Renal cortical epithelial cell (primary cell): ENCODE results near the gene PDE8A. TPM values are rescaled to one million over a fixed set of nuclear protein-coding genes. Genes with fewer than 3 reads are reported as not detected.
"Not testable (repeated sequence)": the region's sequence is repeated elsewhere in the genome, so short reads cannot be mapped to it uniquely, and the experiment has no call there.

Experiments
- DNase-seq: peaks from one replicate; pipeline ENCODE4 v3.0.0-alpha.2; 2011; ENCODE audit warnings: low read depth
- total RNA-seq: library from RNA; depleted of rRNA; stranded (reverse); fragments of >200 nt; gene quantifications from 2 replicates; pipeline ENCODE4 v1.2.3, GENCODE V29; 2014

The PDE8A gene
- total RNA-seq, 1 donor from 2014 or later: 36.7 TPM

DNA sequence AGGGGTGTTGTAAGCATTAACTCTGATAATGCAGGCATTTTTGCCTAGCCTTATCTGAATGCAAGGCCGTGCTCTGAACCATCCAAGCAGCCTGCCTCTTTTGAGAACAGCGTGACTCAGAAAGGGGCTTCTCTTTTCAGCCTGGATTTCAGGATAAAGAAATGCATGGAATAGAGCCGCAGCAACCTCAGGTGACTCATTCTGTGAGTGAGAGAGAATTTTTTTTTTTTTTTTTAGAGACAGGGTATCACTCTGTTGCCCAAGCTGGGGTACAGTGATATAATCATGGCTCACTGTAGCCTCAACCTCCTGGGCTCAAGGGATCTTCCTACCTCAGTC, 20.6 kb upstream of the PDE8A start:
- peak; percentile 33 for DNase-seq

DNA sequence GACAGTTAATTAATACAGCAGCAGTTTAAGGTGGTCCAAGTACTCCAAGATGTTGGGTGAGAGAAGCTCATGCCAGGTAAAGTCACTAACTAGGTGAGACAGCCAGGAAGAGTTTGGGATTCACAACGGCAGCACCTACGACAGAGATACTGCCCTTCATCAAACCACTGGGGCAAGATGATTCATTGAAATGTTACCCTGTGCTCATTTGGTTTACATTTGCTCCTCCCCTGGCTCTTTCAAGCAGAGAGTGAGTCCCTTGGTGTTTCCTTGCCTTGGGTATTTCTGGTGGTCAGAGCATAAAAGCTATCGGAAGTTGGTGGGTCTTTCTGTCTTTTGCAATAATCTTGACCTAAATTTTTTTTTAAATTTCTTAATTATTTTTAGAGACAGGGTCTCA, 19.9 kb upstream of the PDE8A start:
- DNase-seq: no peak

DNA sequence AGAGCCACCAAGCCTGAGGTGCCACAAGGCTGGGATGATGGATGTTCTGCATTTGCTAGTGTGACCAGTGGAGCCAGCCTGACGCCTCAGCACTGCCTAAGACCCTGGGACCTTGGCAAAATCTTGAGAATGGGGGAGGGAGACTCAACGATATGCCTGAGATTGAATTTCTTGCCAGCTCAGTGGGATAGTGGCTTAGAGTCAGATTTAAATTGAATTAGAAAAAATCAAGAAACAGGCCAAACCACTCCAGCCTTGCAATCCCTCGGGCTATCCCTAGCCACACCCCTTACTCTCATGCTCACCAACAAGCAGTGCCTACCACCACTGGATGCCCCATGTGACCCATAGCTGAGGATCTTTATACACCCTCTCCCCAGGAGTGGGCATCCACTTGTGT, 18.7 kb upstream of the PDE8A start:
- DNase-seq: no peak

DNA sequence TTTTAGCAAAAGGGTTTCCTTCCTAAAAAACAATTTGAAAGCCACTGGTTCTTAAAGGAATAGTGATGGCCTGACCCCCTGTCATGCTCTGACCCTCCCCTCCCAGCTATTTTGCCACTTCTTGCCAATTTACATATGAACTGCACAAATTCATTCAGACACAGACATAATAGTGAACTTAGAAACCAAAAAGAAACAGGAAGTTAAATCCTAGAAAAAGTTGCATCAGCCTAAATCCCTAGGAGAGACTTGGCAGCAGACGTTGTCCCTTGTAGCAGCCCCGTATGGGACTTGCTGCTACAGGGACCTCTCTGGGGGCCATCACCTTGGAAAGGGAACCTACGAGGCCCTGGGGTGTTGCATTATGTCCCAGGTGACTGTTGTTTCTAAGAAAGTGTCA, 14.3 kb upstream of the PDE8A start:
- no peak for DNase-seq

DNA sequence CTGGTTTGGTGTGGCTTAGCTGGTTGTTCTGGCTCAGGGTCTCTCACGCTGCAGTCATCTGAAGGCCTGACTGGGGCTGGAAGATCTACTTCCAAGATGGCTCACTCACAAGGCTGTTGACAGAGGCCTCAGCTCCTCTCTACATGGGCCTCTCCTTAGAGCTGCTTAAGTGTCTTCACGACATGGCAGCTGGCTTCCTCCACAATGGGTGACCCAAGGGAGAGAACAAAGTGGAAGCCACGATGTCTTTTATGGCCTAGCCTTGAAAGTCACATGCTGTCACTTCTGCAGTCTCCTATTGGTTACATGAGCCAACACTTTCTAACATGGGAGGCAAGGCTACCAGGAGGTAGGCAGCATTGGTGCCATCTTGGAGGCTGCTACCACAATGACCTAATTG, 13.4 kb upstream of the PDE8A start:
- no peak for DNase-seq

DNA sequence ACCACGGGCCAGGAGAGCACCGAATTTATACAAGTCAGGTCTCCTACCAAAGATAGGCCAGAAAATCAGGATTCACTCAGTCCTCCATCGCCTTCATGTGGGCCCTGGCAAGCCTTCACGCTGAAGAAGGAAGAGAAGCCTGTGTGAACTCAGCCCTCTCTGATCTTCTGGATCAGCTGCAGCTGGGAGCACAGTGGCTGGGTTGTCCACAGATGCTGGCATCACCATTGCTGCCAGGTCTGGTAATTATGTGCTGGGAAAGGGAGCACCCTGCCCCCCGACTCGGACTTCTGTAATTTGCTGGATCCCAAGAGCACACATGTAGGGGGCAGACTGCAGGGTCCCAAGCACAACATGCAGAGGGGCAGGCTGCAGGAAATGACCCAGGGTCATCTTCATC, 12.4 kb upstream of the PDE8A start:
- no peak for DNase-seq

DNA sequence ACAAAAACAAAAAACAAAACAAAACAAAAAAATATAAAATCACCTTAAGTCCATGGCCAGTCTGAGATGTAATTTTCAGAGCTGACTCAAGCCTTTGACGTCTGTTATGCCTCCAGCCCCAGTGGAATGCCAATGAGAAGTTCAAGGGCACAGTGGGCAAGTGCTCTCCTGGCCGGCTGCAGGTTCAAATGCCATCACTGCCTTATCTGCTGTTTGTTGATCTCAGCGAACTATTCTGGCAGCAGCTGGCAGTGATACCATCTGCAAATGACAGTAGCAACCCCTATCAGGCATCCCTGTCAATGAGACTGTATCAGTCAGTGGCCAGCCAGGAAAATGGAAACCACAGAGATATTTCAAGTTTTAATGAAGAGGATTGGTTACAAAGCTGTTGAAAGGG, 10.8 kb upstream of the PDE8A start:
- DNase-seq: no peak

DNA sequence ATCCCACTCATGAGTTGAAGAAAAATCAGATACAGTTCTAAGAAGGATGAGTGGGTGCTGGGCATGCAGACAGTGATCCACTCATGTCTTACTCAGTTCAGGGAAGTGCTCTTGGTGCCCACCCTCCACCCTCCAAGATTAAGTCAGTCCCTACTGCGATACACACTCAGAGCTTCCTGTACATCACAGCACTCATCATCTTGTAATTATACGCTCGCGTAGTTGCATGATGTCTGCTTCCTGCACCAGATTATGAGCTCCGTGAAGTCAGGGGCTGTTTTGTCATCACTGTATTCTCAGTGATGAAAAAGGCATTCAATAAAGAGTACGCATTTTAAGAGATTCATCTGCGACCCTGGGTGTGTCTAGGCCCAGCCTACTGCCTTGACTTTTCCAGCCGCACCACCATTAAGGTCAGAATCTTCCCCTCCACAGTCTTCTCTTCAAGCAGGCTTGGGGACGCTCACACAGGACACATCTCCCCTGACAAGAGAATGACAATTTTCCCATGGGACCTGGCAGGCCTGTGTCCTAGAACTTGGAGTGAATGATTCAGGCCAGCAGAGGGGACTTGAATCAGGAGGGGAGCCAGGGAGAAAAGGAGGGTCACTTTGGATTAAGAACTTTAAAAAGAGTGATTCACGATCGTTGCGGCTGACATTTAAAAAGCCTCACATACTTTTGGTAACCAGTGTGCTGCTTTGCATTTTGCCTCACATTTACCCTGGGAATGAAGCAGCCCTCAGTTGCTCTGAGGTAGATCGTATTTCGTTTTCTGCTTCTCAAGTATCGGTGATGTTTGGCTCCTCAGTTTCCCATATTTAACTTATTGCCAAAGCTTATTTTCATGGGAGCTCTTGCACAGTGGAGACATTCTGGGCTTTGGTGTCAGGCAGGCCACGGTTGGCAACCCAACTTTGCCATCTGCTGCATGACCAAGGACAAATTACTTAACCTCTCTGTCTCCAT, 7.9 kb upstream of the PDE8A start:
- DNase-seq: no peak

DNA sequence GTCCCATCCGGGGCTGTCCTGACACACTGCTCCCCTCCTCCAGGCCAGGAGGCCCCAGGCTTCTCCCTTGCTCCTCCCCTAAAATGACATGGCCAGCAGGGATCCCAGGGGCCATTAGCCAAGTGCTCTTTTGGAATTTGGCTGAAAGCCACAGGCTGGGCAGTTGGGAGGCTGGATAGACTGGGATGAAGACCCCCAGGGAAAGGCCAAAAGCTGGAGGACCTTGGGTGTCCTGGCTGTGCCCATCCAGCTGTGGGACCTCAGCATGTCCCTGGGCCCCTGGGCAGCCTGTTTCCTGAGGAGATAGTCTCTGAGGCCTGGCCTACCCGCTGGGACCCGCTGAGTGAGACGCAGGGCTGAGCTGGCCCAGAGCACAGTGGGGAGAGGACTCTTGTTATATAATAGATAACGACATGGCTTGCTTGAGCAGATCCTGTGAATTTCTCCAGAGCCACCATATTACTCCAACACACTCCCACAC, 5.7 kb upstream of the PDE8A start:
- no peak for DNase-seq

DNA sequence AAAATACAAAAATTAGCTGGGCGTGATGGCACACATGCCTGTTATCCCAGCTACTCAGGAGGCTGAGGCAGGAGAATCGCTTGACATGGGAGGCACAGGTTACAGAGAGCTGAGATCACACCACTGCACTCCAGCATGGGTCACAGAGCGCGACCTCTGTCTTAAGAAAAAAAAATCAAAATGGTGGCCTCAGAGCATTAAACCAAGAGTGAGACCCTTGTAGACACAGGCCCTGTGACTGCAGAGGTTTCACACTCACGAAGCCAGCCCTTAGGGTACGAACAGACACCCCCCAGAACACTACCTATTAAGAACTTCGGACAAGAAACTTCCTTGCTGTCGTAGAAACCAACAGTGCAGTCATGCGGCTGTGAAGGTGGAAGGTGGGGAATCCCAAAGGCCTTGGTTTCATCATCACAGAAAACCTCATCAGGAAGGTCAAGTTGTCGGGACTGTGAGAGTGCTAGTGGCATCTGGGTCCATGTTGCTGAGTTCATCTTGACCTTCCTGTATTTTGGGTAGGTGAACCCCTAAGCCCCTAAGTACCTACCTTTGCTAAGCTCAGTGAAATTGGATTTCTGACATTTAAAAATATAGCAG, 4.8 kb upstream of the PDE8A start:
- peak; percentile 46 for DNase-seq

DNA sequence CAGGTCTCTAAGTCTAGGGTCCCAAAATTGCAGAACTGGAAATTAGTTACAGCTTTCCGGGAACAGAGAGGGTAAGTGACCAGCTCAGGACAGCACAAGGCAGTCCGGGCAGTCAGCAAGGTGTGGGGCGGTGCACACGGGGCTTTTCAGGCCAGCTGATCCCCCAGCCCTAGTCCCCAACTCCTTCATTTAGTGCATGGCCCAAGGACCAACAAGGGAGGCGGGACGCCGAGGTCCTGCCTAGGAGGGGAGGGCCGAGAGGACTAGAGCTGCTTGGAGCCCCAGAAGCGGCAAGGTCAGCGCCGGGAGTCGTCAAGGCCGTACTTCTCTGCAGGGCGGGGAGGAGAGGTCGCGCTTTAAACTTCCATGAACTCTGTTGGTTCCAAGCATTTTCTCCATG, 2.0 kb upstream of the PDE8A start:
- no peak for DNase-seq

DNA sequence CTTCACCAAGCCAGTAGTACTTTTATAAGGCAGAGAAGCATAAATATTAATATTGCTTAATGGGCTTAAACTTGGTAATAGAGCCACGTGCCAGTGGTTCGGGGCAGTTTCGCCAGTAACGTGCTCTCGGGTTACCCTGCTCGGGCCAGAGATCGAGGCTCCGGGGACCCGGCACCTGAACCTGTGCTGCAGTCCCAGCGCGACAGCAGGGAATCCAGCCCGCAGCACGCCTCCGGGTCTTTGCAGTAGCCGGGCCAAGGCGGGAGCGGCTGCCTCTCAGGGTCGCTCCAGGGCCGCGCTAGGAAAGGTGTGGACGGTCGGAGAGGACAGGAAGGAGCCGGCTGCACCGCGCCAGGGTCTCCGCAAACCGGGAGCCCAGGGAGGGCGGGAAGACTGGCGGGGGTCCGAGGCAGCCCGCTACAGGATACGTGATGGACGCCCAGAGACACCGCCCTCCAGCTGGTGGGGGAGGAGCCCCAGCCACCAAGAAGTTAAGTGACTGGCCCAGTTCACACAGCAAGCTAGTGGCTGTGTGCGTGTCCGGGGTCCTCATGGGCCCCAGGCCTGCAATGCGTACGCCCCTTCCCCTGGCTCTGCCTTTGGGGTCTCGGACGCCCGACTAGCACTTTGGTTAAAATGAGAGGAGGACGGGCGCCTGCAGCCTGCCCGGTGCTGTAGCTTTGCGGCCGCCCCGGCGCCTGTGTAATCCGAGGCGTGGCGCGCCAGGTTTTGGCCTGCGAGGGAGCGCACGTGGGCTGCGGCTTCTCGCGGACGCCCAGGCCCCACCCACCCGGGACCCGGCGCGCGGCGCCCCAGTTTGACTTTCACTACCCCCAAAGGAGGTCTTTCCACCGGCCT, 1.2 kb upstream of the PDE8A start:
- DNase-seq: peak; percentile 53

DNA sequence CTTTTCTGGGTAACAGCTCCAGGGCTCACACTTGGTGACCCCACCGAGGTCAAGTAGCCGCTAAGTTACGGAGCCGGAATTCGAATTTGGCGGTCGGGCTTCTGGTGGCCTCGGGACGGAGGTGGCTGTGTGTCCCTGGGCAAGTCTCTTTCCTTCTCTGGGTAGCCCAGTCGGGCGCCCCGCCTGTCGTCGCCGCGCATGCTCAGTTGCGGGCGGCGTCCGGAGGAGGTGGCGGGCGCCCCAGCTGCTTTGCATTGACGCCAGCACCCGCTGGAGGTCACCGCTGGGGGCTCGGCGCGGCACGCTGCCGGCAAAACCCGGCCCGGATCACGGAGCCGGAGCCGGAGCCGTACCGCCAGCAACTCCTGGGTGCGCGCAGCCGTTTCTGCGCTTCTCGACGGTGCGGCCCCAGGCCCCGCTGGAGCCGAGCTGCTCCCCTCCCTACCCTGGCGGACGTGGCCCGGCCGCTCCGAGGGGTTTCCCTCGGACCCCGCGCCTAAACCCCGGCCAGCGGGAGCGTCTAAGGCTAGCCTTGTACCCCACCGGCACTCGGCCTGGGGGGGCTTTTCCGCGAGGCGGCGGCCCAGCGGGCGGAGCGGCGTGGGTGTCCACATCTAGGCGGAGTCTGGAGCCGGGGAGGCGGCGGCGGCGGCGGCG, 474 bp upstream of the PDE8A start:
- DNase-seq: peak; percentile 81

DNA sequence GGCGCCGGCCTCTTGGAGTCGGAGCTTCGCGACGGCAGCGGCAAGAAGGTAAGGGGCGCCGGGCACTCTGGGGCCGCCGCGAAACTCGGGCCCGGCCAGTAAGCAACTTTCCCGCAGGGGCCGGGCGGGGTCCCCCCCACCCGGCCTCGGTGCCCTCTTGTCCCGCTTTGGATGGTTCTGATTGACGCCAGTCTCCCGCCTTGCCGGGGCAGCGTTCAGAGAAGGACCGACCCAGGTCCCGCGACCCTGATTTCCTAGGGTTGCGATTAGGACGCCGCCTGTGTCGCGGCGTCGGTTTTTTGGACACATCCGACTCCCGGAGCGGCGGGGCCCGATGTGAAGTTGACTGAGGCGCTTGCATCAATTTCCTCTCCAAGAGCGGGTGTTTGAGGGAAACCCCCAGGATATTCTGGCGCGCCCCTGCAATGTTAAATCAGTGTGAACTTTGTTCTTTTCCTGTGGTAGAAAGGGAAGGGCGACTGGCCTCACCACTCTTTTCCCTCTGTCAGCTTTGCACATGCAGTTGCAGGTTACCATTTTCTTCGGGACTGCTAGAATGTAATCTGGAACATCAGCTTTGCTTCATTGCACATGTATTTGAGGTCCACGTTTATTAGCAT, 755 bp downstream of the PDE8A start:
- peak; percentile 43 for DNase-seq

DNA sequence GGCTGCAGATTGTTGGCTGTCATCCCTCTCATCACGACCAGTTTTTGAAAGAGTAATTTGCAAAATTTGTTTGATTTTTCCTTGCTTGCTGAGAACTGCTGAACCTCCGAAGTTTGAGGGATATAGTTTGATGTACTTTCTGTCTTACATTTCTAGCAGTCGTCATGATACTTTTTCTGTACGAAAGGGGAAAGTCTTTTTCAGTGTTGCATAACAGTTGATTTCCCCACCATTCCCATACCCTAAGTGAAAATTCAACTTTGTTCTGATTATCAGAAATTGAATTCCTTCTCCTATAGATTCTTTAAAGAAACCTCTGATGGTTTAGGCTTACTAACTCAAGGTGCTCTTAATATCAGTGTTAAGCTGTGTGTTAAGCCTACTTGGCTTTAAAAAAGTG, 1.6 kb downstream of the PDE8A start:
- no peak for DNase-seq

DNA sequence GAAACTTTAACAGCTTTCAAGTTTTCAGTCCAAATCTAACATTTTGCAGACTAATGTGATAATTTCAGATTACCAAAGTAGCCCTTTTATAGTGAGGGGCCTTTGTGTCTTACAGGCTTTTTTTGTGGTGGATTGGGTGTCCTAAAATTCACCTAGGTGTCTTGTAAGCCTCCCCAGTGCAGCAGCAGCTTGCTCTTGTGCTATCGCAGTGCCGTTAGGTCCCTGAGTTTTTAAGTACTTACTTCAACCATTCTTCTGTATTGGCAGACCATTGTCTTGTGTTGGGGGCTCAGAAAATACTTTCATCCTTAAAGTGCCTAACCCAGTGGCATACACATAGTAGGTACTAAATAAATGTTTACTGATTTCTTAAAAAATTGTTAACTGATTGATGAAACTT, 2.1 kb downstream of the PDE8A start:
- DNase-seq: no peak

DNA sequence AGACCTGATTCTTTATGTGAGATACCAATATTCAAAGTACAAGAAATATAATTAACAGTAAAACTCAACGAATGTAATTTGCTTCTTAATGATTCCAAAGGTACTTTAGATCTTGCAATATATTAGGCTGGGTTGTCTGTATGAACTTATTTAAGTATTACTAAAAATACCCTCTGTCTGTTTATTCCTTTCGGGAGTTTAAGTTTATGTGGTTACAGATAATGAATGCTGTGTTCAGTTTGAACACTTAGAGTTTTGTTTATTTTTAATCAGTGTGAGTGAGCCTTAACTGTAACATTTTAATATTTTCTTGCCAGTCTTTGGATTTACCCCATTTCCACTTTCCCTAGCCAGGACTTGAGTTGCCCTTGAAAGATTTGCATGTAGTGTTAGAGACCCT, 3.5 kb downstream of the PDE8A start:
- no peak for DNase-seq

DNA sequence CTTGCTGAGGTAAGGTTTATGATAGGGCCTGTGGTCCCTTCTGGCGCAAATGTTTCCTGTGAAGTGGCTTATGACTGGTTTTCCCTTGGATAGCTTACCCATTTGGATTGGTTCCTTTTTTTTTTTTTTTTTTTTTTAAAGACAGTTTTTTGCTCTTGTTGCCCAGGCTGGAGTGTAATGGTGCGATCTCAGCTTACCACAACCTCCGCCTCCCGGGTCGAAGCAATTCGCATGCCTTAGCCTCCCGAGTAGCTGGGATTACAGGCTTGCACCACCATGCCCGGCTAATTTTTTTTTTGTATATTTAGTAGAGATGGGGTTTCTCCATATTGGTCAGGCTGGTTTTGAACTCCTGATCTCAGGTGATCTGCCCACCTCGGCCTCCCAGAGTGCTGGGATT, 5.7 kb downstream of the PDE8A start:
- not testable (repeated sequence) for DNase-seq

DNA sequence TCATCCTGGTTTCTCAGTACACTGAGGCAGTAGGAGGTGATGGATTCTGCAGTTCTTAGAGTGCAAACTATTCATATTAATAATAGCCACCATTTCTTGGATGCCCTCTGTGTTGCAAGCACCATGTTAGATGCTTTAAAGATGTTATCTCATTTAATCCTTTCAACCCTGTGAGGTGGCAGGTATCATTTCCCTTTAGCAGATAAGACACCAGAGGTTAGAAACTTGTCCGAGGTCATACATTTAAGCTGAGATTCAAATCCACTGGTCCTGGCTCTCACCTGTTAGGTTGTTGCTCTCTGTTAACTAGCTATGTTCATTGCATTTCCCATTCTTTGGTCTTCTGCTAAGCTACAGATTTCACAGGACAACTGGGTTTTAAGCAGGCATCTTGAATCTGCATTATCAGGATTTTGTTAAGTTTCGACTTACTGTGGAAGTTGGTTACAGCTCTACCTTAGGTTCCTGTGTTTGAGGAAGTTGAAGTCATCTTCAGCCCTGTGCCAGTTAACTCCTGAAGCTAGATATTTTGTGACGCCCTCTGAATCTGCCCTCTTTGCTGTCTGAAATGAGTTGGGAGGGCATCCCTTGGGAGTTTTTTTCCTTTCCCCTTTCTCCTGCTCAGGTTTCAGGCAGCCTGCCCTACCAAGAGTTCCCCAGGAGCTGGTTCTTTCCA, 6.4 kb downstream of the PDE8A start:
- no peak for DNase-seq

DNA sequence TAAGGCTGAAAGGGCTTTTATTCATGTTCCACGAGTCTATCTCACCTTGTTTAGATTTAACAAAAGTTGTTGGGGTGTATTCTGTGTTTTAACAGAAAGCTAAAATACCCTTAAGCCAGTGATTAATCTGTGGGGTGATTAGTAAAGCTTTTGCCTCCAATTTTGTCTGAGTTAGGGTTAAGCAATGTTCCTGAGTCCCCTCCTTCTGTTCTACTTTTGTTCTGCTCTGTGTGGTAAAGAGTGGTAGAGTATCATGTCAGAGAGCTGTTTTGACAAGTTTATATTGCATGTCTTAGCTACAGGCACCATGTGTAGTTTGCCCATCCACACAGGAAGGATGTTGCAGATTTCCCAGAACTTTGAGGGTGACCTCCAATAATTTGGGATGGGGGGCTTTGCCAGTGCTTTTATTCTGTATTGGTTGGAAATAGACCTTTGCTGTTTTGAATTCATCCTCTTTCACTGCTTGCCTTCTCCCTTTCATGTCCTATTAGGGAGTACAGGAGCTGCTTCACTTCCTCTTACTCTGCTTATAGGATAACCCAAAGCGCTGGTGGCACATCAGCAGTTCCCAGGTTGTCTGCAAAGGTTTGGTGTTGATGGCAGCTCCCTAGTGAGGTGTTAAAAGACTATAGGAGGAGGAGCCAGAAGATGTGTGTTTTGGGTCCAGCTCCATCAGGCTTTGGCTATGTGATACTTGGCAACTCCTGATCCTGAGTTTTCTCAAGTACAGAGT, 7.4 kb downstream of the PDE8A start:
- DNase-seq: no peak
